DND-41 (cell line): ENCODE data around the gene MRPL58.

ENCODE experiments used
- ATAC-seq: fragments of 200-7000 bp; cut with Tn5 transposase; 3 replicates; pipeline ENCODE4 v1.9.1; 2021; ENCODE audit warnings: low read depth; ENCODE audit not compliant: insufficient read depth
- DNase-seq: peaks from one replicate; pipeline ENCODE4 v3.0.0-alpha.2; 2020
- H2AFZ ChIP-seq: 2 replicates; pipeline ENCODE4 v1.6.0; 2012; ENCODE audit warnings: low read depth, low read length
- H3K27ac ChIP-seq: 2 replicates; pipeline ENCODE4 v1.5.1; 2012; ENCODE audit warnings: low read length, inconsistent platforms
- H3K27me3 ChIP-seq: fragments of 200-600 bp; sonication (generic); 2 replicates; pipeline ENCODE4 v1.6.0; 2012; ENCODE audit warnings: low read length, mild to moderate bottlenecking, inconsistent platforms; ENCODE audit not compliant: insufficient read depth, poor library complexity
- H3K36me3 ChIP-seq: 2 replicates; pipeline ENCODE4 v1.5.1; 2012; ENCODE audit warnings: low read length, inconsistent platforms; ENCODE audit not compliant: insufficient read depth
- H3K4me1 ChIP-seq: 2 replicates; pipeline ENCODE4 v1.5.1; 2012; ENCODE audit warnings: mild to moderate bottlenecking, low read length; ENCODE audit not compliant: insufficient read depth
- H3K4me2 ChIP-seq: 2 replicates; pipeline ENCODE4 v1.6.0; 2012; ENCODE audit warnings: mild to moderate bottlenecking, moderate library complexity, low read length, inconsistent platforms; ENCODE audit not compliant: insufficient read depth
- H3K4me3 ChIP-seq, 2 experiments: fragments of 200-600 bp in 1 of 2; shearing (Covaris generic) in 1 of 2; 2 replicates each; pipeline ENCODE4 v1.5.1; 2012 to 2016; ENCODE audit warnings: inconsistent platforms in 2 of 2, low read length in 2 of 2, mild to moderate bottlenecking in 2 of 2, low read depth in 1 of 2, moderate library complexity in 1 of 2
- H3K79me2 ChIP-seq: 2 replicates; pipeline ENCODE4 v1.6.0; 2012; ENCODE audit warnings: low read length, inconsistent platforms; ENCODE audit not compliant: insufficient read depth
- H3K9ac ChIP-seq: 2 replicates; pipeline ENCODE4 v1.6.0; 2012; ENCODE audit warnings: low read depth, mild to moderate bottlenecking, inconsistent platforms, low read length, moderate library complexity
- H3K9me3 ChIP-seq: 2 replicates; pipeline ENCODE4 v1.5.1; 2012; ENCODE audit warnings: low read length, moderate library complexity, mild to moderate bottlenecking, inconsistent platforms; ENCODE audit not compliant: insufficient read depth, severe bottlenecking
- H4K20me1 ChIP-seq: 2 replicates; pipeline ENCODE4 v1.6.0; 2012; ENCODE audit warnings: low read length; ENCODE audit not compliant: insufficient read depth
- EZH2 ChIP-seq: IDR thresholded peaks from 3 replicates; pipeline ENCODE4 v1.6.1; 2012; ENCODE audit warnings: borderline replicate concordance, low read depth, mild to moderate bottlenecking, moderate library complexity, low read length, inconsistent platforms; ENCODE audit not compliant: severe bottlenecking
- TF ChIP-seq, protein P1 (sequence below): IDR thresholded peaks from 2 replicates; pipeline ENCODE4 v1.5.1; 2012; ENCODE audit warnings: borderline replicate concordance, low read length, moderate library complexity, mild to moderate bottlenecking; ENCODE audit not compliant: poor library complexity, severe bottlenecking; ENCODE audit errors: extremely low read depth

MRPL58 gene

GRCh38 chr17:75003070-75003956 is 9.2 kb upstream of the MRPL58 start:
- DNase-seq = no peak

GRCh38 chr17:75003957-75004355 is 8.5 kb upstream of the MRPL58 start:
- TF ChIP-seq, protein P1, sequence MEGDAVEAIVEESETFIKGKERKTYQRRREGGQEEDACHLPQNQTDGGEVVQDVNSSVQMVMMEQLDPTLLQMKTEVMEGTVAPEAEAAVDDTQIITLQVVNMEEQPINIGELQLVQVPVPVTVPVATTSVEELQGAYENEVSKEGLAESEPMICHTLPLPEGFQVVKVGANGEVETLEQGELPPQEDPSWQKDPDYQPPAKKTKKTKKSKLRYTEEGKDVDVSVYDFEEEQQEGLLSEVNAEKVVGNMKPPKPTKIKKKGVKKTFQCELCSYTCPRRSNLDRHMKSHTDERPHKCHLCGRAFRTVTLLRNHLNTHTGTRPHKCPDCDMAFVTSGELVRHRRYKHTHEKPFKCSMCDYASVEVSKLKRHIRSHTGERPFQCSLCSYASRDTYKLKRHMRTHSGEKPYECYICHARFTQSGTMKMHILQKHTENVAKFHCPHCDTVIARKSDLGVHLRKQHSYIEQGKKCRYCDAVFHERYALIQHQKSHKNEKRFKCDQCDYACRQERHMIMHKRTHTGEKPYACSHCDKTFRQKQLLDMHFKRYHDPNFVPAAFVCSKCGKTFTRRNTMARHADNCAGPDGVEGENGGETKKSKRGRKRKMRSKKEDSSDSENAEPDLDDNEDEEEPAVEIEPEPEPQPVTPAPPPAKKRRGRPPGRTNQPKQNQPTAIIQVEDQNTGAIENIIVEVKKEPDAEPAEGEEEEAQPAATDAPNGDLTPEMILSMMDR = no peak
- no peak for TF ChIP-seq EZH2
- DNase-seq (no peak), ATAC-seq (no peak)
- H3K9ac ChIP-seq = no peak overlapping the region
- no peaks in the 10 kb centered on the region for H3K79me2 ChIP-seq
- no peaks in the 10 kb centered on the region for H3K36me3 ChIP-seq
- no peak overlapping the region for H3K4me3 ChIP-seq
- H3K9me3 ChIP-seq = no peaks in the 10 kb centered on the region
- no peaks in the 10 kb centered on the region for H3K4me1 ChIP-seq
- no peak overlapping the region for H3K27ac ChIP-seq
- no peak overlapping the region for H3K4me2 ChIP-seq
- H3K27me3 ChIP-seq = no peaks in the 10 kb centered on the region
- no peaks in the 10 kb centered on the region for H4K20me1 ChIP-seq
- H2AFZ ChIP-seq = no peak overlapping the region

More at GRCh38 chr17:75003070-75003956, 9.2 kb upstream of the MRPL58 start:
- Histone ChIP-seq H3K27ac (no peak overlapping the region), H4K20me1 (no peaks in the 10 kb centered on the region), H3K36me3 (no peaks in the 10 kb centered on the region), H3K4me3 (no peak overlapping the region), H3K79me2 (no peaks in the 10 kb centered on the region), H3K9ac (no peak overlapping the region), H3K4me1 (no peaks in the 10 kb centered on the region), H3K9me3 (no peaks in the 10 kb centered on the region), H2AFZ (no peak overlapping the region), H3K4me2 (no peak overlapping the region), H3K27me3 (no peaks in the 10 kb centered on the region)
- no peak for TF ChIP-seq EZH2
- TF ChIP-seq, protein P1 = no peak
- no peak for ATAC-seq

- Histone ChIP-seq H3K36me3 (no peaks in the 10 kb centered on the region), H3K27ac (no peak overlapping the region), H2AFZ (no peak overlapping the region), H3K27me3 (no peaks in the 10 kb centered on the region), H3K4me3 (no peak overlapping the region), H3K9ac (no peak overlapping the region), H3K79me2 (no peaks in the 10 kb centered on the region), H3K4me1 (no peaks in the 10 kb centered on the region), H4K20me1 (no peaks in the 10 kb centered on the region), H3K9me3 (no peaks in the 10 kb centered on the region), H3K4me2 (no peak overlapping the region)
- TF ChIP-seq EZH2 = no peak
- TF ChIP-seq, protein P1 = no peak
- ATAC-seq (no peak), DNase-seq (no peak)
These were observed 8.1 kb upstream of the MRPL58 start for GRCh38 chr17:75004371-75004770.
